NCI-H774 (cell line): Measurements from ENCODE around the gene MAPT.
"Not testable (repeated sequence)": the region's sequence is repeated elsewhere in the genome, so short reads cannot be mapped to it uniquely, and the experiment has no call there.

Source experiments
- DNase-seq: peaks from one replicate; lab custom pipeline; 2025; lab: John Stamatoyannopoulos, UW

The MAPT gene

DNA sequence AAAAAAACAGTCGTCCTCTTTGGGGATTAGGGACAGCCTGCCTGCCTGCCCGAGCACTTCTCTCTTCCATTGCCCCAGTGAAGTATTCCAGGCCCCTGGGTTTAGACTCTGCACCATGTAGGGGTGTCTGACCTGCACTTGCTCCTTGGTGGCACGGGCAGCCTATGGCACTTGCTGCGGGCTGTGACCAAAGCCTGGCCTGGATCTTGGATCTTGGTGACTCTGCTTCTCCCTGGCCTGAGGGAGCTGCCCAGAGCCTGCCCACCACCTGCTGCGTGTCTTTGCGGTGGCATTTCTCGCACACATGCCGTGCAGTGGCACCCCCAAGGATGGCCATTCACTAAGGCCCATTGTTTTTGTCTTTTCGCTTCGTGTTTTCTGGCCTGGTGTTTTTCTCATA is 98.5 kb downstream of the MAPT start:
- no peak for DNase-seq

- DNase-seq: no peak
These were observed 99.7 kb downstream of the MAPT start for GRCh38 chr17:45993962-45994627.

DNA sequence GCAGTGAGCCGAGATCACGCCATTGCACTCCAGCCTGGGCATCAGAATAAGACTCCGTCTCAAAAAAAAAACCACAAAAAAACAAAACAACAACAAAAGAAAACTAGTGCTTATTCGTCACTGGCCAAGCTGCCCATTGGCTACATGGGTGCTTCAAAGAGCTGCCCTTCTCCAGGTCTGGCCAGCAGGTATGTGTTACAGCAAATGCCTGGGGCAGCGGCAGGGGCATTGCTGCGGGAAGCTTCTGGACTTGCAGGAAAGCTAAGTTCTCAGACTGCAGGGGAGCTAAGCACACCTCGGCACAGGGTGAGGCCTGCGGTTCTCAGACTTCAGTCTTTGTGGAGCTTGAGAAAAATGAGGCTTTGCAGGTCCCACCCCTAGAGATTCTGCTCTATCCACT is 100.6 kb downstream of the MAPT start:
- no peak for DNase-seq

DNA sequence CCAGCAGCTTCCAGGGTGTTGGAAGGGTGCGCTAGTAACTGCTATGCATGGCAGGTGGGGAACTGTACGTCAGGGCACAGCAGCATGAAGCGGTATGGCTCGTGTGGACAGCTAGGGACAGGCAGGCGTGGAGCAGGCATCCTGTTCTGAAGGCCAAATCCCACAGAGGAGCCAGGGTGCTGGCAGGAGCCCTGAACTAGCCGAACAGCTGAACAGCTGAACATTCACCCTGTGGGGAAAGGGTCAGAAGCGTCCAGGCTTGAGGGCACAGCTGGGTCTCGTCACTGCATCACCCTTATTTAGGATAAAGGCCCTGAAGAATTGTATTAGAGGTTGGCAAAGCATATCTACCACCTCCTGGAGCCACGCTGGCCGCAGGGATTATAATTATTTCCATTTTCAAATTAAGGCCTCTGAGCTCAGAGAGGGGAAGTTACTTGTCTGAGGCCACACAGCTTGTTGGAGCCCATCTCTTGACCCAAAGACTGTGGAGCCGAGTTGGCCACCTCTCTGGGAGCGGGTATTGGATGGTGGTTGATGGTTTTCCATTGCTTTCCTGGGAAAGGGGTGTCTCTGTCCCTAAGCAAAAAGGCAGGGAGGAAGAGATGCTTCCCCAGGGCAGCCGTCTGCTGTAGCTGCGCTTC is 101.4 kb downstream of the MAPT start:
- no peak for DNase-seq

DNA sequence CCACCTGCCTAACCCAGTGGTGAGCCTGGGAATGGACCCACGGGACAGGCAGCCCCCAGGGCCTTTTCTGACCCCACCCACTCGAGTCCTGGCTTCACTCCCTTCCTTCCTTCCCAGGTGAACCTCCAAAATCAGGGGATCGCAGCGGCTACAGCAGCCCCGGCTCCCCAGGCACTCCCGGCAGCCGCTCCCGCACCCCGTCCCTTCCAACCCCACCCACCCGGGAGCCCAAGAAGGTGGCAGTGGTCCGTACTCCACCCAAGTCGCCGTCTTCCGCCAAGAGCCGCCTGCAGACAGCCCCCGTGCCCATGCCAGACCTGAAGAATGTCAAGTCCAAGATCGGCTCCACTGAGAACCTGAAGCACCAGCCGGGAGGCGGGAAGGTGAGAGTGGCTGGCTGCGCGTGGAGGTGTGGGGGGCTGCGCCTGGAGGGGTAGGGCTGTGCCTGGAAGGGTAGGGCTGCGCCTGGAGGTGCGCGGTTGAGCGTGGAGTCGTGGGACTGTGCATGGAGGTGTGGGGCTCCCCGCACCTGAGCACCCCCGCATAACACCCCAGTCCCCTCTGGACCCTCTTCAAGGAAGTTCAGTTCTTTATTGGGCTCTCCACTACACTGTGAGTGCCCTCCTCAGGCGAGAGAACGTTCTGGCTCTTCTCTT is 102.1 kb downstream of the MAPT start:
- DNase-seq: no peak

DNA sequence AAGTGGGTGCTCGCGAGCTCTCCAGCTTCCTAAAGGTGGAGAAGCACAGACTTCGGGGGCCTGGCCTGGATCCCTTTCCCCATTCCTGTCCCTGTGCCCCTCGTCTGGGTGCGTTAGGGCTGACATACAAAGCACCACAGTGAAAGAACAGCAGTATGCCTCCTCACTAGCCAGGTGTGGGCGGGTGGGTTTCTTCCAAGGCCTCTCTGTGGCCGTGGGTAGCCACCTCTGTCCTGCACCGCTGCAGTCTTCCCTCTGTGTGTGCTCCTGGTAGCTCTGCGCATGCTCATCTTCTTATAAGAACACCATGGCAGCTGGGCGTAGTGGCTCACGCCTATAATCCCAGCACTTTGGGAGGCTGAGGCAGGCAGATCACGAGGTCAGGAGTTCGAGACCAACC is 102.8 kb downstream of the MAPT start:
- no peak for DNase-seq

DNA sequence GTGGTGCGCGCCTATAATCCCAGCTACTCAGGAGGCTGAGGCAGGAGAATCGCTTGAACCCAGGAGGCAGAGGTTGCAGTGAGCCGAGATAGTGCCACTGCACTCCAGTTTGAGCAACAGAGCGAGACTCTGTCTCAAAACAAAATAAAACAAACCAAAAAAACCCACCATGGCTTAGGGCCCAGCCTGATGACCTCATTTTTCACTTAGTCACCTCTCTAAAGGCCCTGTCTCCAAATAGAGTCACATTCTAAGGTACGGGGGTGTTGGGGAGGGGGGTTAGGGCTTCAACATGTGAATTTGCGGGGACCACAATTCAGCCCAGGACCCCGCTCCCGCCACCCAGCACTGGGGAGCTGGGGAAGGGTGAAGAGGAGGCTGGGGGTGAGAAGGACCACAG is 103.3 kb downstream of the MAPT start:
- no peak for DNase-seq

GRCh38 chr17:45998987-45999899 is 104.9 kb downstream of the MAPT start, which contains the start of gene STH:
Gene STH, plus strand, starts transcription at chr17:45999250. Its CDS starts 30 bp downstream, at chr17:45999280.
- DNase-seq: no peak

- DNase-seq: no peak
These were observed 105.5 kb downstream of the MAPT start for GRCh38 chr17:45999900-46000290.

GRCh38 chr17:46000292-46000691 is 105.9 kb downstream of the MAPT start:
- DNase-seq: no peak

DNA sequence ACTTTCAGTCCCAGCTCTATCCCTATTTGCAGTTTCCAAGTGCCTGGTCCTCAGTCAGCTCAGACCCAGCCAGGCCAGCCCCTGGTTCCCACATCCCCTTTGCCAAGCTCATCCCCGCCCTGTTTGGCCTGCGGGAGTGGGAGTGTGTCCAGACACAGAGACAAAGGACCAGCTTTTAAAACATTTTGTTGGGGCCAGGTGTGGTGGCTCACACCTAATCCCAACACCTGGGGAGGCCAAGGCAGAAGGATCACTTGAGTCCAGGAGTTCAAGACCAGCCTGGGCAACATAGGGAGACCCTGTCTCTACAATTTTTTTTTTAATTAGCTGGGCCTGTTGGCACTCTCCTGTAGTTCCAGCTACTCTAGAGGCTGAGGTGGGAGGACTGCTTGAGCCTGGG is 106.4 kb downstream of the MAPT start:
- DNase-seq: no peak

GRCh38 chr17:46001390-46002310 is 107.3 kb downstream of the MAPT start:
- no peak for DNase-seq

DNA sequence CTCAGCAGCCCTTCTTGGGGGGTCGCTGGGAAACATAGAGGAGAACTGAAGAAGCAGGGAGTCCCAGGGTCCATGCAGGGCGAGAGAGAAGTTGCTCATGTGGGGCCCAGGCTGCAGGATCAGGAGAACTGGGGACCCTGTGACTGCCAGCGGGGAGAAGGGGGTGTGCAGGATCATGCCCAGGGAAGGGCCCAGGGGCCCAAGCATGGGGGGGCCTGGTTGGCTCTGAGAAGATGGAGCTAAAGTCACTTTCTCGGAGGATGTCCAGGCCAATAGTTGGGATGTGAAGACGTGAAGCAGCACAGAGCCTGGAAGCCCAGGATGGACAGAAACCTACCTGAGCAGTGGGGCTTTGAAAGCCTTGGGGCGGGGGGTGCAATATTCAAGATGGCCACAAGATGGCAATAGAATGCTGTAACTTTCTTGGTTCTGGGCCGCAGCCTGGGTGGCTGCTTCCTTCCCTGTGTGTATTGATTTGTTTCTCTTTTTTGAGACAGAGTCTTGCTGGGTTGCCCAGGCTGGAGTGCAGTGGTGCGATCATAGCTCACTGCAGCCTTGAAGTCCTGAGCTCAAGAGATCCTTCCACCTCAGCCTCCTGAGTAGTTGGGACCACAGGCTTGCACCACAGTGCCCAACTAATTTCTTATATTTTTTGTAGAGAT is 108.1 kb downstream of the MAPT start:
- DNase-seq: peak; percentile 61

- DNase-seq: no peak
These were observed 108.6 kb downstream of the MAPT start for GRCh38 chr17:46002973-46003316.

GRCh38 chr17:46003907-46004748 is 109.8 kb downstream of the MAPT start:
- DNase-seq: peak; percentile 79

GRCh38 chr17:46006082-46006481 is 111.7 kb downstream of the MAPT start:
- not testable (repeated sequence) for DNase-seq

- DNase-seq: no peak
These were observed 113.2 kb downstream of the MAPT start for GRCh38 chr17:46007461-46007965.

- no peak for DNase-seq
These were observed 114.2 kb downstream of the MAPT start for GRCh38 chr17:46008591-46008990.
